ENCODE data around the gene INHBC.

- TF ChIP-seq CTCF (IDR thresholded peaks at IDR 0.05 in 2 of 3, conservative IDR thresholded peaks at IDR 0.05 in 1 of 3; ENCODE audit: borderline replicate concordance in 1 of 3, insufficient read depth in 1 of 3, low read depth in 2 of 3, low read length in 2 of 3): no peak
- no peak for TF ChIP-seq CEBPB (IDR thresholded peaks at IDR 0.05; ENCODE audit: low read depth)
- TF ChIP-seq RAD21 (IDR thresholded peaks at IDR 0.05; ENCODE audit: low read depth): no peak
- TF ChIP-seq TCF7L2 (IDR thresholded peaks at IDR 0.05; ENCODE audit: borderline replicate concordance, extremely low read depth, insufficient read depth, insufficient read length): no peak
- TF ChIP-seq EZH2 (IDR thresholded peaks at IDR 0.05): no peak
- TF ChIP-seq JUND (IDR thresholded peaks at IDR 0.05): no peak
- no peak for TF ChIP-seq ZBTB33 (IDR thresholded peaks at IDR 0.05; ENCODE audit: extremely low read depth, insufficient replicate concordance, low read length)
- no peak for TF ChIP-seq ZFX (IDR thresholded peaks at IDR 0.05)
- no peak for TF ChIP-seq POLR2A (IDR thresholded peaks at IDR 0.05; ENCODE audit: borderline replicate concordance, extremely low read depth, insufficient read depth, insufficient read length)
Observed at GRCh38 chr12:57472391-57472790, 37.8 kb downstream of the INHBC start.
